Measurements from ENCODE around the gene KCNK15. TPM values are rescaled to one million over a fixed set of nuclear protein-coding genes. Genes with fewer than 3 reads are reported as not detected.

KCNK15 gene
- total and polyA plus RNA-seq, 10 donors, result 0.06 to 0.92 (median 0.26) TPM; not detected in 3

GRCh38 chr20:44788706-44789456 is 43.2 kb downstream of the KCNK15 start:
- TF ChIP-seq POLR2A (IDR thresholded peaks at IDR 0.05) (no peak), POLR2AphosphoS5 (IDR thresholded peaks at IDR 0.05) (no peak)
- TF ChIP-seq, protein P1, sequence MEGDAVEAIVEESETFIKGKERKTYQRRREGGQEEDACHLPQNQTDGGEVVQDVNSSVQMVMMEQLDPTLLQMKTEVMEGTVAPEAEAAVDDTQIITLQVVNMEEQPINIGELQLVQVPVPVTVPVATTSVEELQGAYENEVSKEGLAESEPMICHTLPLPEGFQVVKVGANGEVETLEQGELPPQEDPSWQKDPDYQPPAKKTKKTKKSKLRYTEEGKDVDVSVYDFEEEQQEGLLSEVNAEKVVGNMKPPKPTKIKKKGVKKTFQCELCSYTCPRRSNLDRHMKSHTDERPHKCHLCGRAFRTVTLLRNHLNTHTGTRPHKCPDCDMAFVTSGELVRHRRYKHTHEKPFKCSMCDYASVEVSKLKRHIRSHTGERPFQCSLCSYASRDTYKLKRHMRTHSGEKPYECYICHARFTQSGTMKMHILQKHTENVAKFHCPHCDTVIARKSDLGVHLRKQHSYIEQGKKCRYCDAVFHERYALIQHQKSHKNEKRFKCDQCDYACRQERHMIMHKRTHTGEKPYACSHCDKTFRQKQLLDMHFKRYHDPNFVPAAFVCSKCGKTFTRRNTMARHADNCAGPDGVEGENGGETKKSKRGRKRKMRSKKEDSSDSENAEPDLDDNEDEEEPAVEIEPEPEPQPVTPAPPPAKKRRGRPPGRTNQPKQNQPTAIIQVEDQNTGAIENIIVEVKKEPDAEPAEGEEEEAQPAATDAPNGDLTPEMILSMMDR (IDR thresholded peaks at IDR 0.05 in 8 of 11, conservative IDR thresholded peaks at IDR 0.05 in 3 of 11), result no peak
- 81 to 90% (median 87%) methylated on average over 10 of the region's 10 CpGs for WGBS, 5 donors
- Histone ChIP-seq H3K36me3 (no peaks in the 10 kb centered on the region), H3K27ac (no peak overlapping the region), H3K9me3 (no peaks in the 10 kb centered on the region), H3K4me1 (no peaks in the 10 kb centered on the region), H3K27me3 (replicated peaks in 1 of 7) (peaks cover 0 to 65% (median 0%) of the 10 kb centered on the region in 7 donors), H3K4me3 (no peak overlapping the region)
- intact Hi-C loops (cut with DNase I; ENCODE audit: low total_unique reads), result no loop called here
- no peak for DNase-seq

GRCh38 chr20:44790638-44791393 is 45.2 kb downstream of the KCNK15 start:
- H3K4me1 ChIP-seq, result no peaks in the 10 kb centered on the region
- H3K4me3 ChIP-seq, result no peak overlapping the region
- no peak overlapping the region for H3K27ac ChIP-seq
- TF ChIP-seq, protein P1 (IDR thresholded peaks at IDR 0.05 in 8 of 11, conservative IDR thresholded peaks at IDR 0.05 in 3 of 11), result no peak
- TF ChIP-seq POLR2AphosphoS5 (IDR thresholded peaks at IDR 0.05), result no peak
- no peak for TF ChIP-seq POLR2A (IDR thresholded peaks at IDR 0.05)
- peaks cover 0 to 63% (median 0%) of the 10 kb centered on the region in 7 donors for H3K27me3 ChIP-seq (replicated peaks in 1 of 7)
- intact Hi-C loops (cut with DNase I; ENCODE audit: low total_unique reads), result no loop called here
- no peak for DNase-seq
- H3K9me3 ChIP-seq, result no peaks in the 10 kb centered on the region
- H3K36me3 ChIP-seq, result no peaks in the 10 kb centered on the region
- 78 to 86% (median 79%) methylated on average over 11 of the region's 11 CpGs for WGBS, 5 donors

- intact Hi-C loops (cut with DNase I; ENCODE audit: low total_unique reads), result no loop called here
- H3K4me3 ChIP-seq, result no peak overlapping the region
- TF ChIP-seq POLR2A (IDR thresholded peaks at IDR 0.05), result no peak
- TF ChIP-seq POLR2AphosphoS5 (IDR thresholded peaks at IDR 0.05), result no peak
- TF ChIP-seq, protein P1 (IDR thresholded peaks at IDR 0.05 in 8 of 11, conservative IDR thresholded peaks at IDR 0.05 in 3 of 11), result no peak
- no peak overlapping the region for H3K27ac ChIP-seq
- peaks cover 0 to 51% (median 0%) of the 10 kb centered on the region in 7 donors for H3K27me3 ChIP-seq (replicated peaks in 1 of 7)
- WGBS, 5 donors, result 48 to 62% (median 50%) methylated on average over 7 of the region's 7 CpGs
- no peaks in the 10 kb centered on the region for H3K4me1 ChIP-seq
- DNase-seq, result no peak
- H3K9me3 ChIP-seq, result no peaks in the 10 kb centered on the region
- H3K36me3 ChIP-seq, result no peaks in the 10 kb centered on the region
Measured at GRCh38 chr20:44792796-44793195, 47.1 kb downstream of the KCNK15 start.

- Histone ChIP-seq H3K4me3 (no peak overlapping the region), H3K4me1 (no peaks in the 10 kb centered on the region), H3K27ac (no peak overlapping the region), H3K27me3 (replicated peaks in 1 of 7) (peaks cover 0 to 32% (median 0%) of the 10 kb centered on the region in 7 donors), H3K9me3 (no peaks in the 10 kb centered on the region), H3K36me3 (no peaks in the 10 kb centered on the region)
- WGBS, 5 donors, result 30 to 62% (median 43%) methylated on average over 4 of the region's 4 CpGs
- TF ChIP-seq, protein P1 (IDR thresholded peaks at IDR 0.05 in 8 of 11, conservative IDR thresholded peaks at IDR 0.05 in 3 of 11), result no peak
- no peak for TF ChIP-seq POLR2AphosphoS5 (IDR thresholded peaks at IDR 0.05)
- no peak for TF ChIP-seq POLR2A (IDR thresholded peaks at IDR 0.05)
- no peak for DNase-seq
- intact Hi-C loops (cut with DNase I; ENCODE audit: low total_unique reads), result no loop called here
Measured at GRCh38 chr20:44795836-44796235, 50.2 kb downstream of the KCNK15 start.
